GM21423 (cell line): ENCODE data around the gene SPATA20.

Experiments used
- ATAC-seq: cut with Tn5 transposase; IDR thresholded peaks from one replicate; pipeline ENCODE4 v1.9.1; 2021; ENCODE audit warnings: mild to moderate bottlenecking, moderate library complexity; ENCODE audit not compliant: unreplicated experiment

The SPATA20 gene

GRCh38 chr17:50538549-50539410, 8.2 kb upstream of the SPATA20 start:
- ATAC-seq, result no peak

- ATAC-seq, result no peak
These were observed 7.0 kb upstream of the SPATA20 start for GRCh38 chr17:50539762-50540559.

GRCh38 chr17:50540560-50541401, 6.2 kb upstream of the SPATA20 start:
- no peak for ATAC-seq

- ATAC-seq, result no peak
These were observed 5.6 kb upstream of the SPATA20 start for GRCh38 chr17:50541402-50541715.

GRCh38 chr17:50541716-50542688, 5.0 kb upstream of the SPATA20 start:
- peak; percentile 72 for ATAC-seq

- no peak for ATAC-seq
These were observed 3.9 kb upstream of the SPATA20 start for GRCh38 chr17:50542795-50543774.

GRCh38 chr17:50544516-50544915, 2.5 kb upstream of the SPATA20 start:
- ATAC-seq, result no peak

- no peak for ATAC-seq
These were observed 1.7 kb upstream of the SPATA20 start for GRCh38 chr17:50545311-50545710.

- no peak for ATAC-seq
These were observed 306 bp upstream of the SPATA20 start for GRCh38 chr17:50546701-50547034.

GRCh38 chr17:50547736-50548083, 736 bp downstream of the SPATA20 start:
- ATAC-seq, result no peak

- no peak for ATAC-seq
These were observed 1.9 kb downstream of the SPATA20 start for GRCh38 chr17:50548831-50549230.

GRCh38 chr17:50549256-50549941, 2.4 kb downstream of the SPATA20 start:
- no peak for ATAC-seq

GRCh38 chr17:50549969-50550368, 3.0 kb downstream of the SPATA20 start:
- ATAC-seq, result no peak

GRCh38 chr17:50550661-50551432, 3.9 kb downstream of the SPATA20 start:
- no peak for ATAC-seq

GRCh38 chr17:50551433-50551815, 4.5 kb downstream of the SPATA20 start:
- ATAC-seq, result no peak

GRCh38 chr17:50551884-50552283, 4.9 kb downstream of the SPATA20 start:
- no peak for ATAC-seq

GRCh38 chr17:50554201-50554600, 7.2 kb downstream of the SPATA20 start:
- ATAC-seq, result no peak

- no peak for ATAC-seq
These were observed 9.8 kb downstream of the SPATA20 start for GRCh38 chr17:50556803-50557202.
